Measurements from ENCODE around the gene PLAC1.

PLAC1 gene

GRCh38 chrX:134572816-134573682 is 85.2 kb downstream of the PLAC1 start:
- DNase-seq, result no peak

- DNase-seq, result peak in 1 of 3 experiments; percentile 13
Measured at GRCh38 chrX:134571796-134572195, 86.5 kb downstream of the PLAC1 start.

GRCh38 chrX:134570899-134571298 is 87.4 kb downstream of the PLAC1 start:
- no peak for DNase-seq

GRCh38 chrX:134570509-134570846 is 87.8 kb downstream of the PLAC1 start:
- DNase-seq, result no peak

GRCh38 chrX:134569306-134569705 is 89.0 kb downstream of the PLAC1 start:
- no peak for DNase-seq

- DNase-seq, result no peak
Measured at GRCh38 chrX:134568285-134569016, 89.8 kb downstream of the PLAC1 start.

- DNase-seq, result no peak
Measured at GRCh38 chrX:134566506-134566905, 91.8 kb downstream of the PLAC1 start.

- no peak for DNase-seq
Measured at GRCh38 chrX:134562002-134562401, 96.3 kb downstream of the PLAC1 start.

- no peak for DNase-seq
Measured at GRCh38 chrX:134558133-134558532, 100.1 kb downstream of the PLAC1 start.

GRCh38 chrX:134554291-134554690 is 104.0 kb downstream of the PLAC1 start:
- DNase-seq, result no peak

GRCh38 chrX:134552351-134552750 is 105.9 kb downstream of the PLAC1 start:
- no peak for DNase-seq

GRCh38 chrX:134551376-134552048 is 106.8 kb downstream of the PLAC1 start:
- DNase-seq, result no peak

- DNase-seq, result peak in 2 of 3 experiments; percentile 44 to 56
Measured at GRCh38 chrX:134548257-134549201, 109.7 kb downstream of the PLAC1 start.

- no peak for DNase-seq
Measured at GRCh38 chrX:134547047-134547679, 111.1 kb downstream of the PLAC1 start.

- no peak for DNase-seq
Measured at GRCh38 chrX:134546187-134546586, 112.1 kb downstream of the PLAC1 start.

- no peak for DNase-seq
Measured at GRCh38 chrX:134545510-134545909, 112.8 kb downstream of the PLAC1 start.

GRCh38 chrX:134544513-134545151 is 113.6 kb downstream of the PLAC1 start:
- no peak for DNase-seq

GRCh38 chrX:134544135-134544512 is 114.1 kb downstream of the PLAC1 start:
- no peak for DNase-seq

GRCh38 chrX:134543288-134543687 is 115.0 kb downstream of the PLAC1 start:
- DNase-seq, result no peak

GRCh38 chrX:134542485-134542884 is 115.8 kb downstream of the PLAC1 start:
- DNase-seq, result peak in 2 of 3 experiments; percentile 11 to 57

- no peak for DNase-seq
Measured at GRCh38 chrX:134541906-134542305, 116.4 kb downstream of the PLAC1 start.
